ENCODE results near the gene NME4.

GRCh38 chr16:442976-443375 lies 46.0 kb downstream of the NME4 start:
- TF ChIP-seq CTCF (IDR thresholded peaks at IDR 0.05) (no peak), POLR2A (IDR thresholded peaks at IDR 0.05) (no peak)

Data from esophagus squamous epithelium (tissue), 4 donors.